Activated naive CD4-positive, alpha-beta T cell treated with anti-CD3 and anti-CD28 coated beads, Interleukin-2, amount 50 U/mL, for 72 hours (primary cell): ENCODE measurements around the gene ENPP7. TPM values are rescaled to one million over a fixed set of nuclear protein-coding genes. Genes with fewer than 3 reads are reported as not detected.

Experiments
- ATAC-seq, 2 donors: fragments of 150-1000 bp; cut with Tn5 transposase; 2 replicates each; pipeline ENCODE4 v1.10.0; 2021; ENCODE audit warnings: mild to moderate bottlenecking in 2 of 2, moderate library complexity in 2 of 2
- DNase-seq, 2 donors: peaks; one replicate each; pipeline ENCODE4 v3.0.0; 2021 to 2022; ENCODE audit warnings: low spot score in 2 of 2
- H3K27ac Mint-ChIP-seq, 2 donors: one replicate each; pipeline ENCODE4 v1.8.0; 2022; ENCODE audit warnings: mild to moderate bottlenecking in 2 of 2, mixed read lengths in 2 of 2
- H3K36me3 Mint-ChIP-seq, 2 donors: one replicate each; pipeline ENCODE4 v1.8.0; 2022; ENCODE audit warnings: mixed read lengths in 2 of 2
- H3K9me3 Mint-ChIP-seq, 2 donors: one replicate each; pipeline ENCODE4 v1.8.0; 2022; ENCODE audit warnings: mixed read lengths in 2 of 2
- total RNA-seq, 2 donors: library from RNA; stranded (reverse); gene quantifications; one replicate each; pipeline ENCODE4 v1.2.3, GENCODE V29; 2022

The ENPP7 gene
- total RNA-seq, 2 donors from 2014 or later, result 0.23 TPM; not detected in 1

GRCh38 chr17:79777120-79777893 lies 46.6 kb downstream of the ENPP7 start:
- no peaks in the 10 kb centered on the region for H3K9me3 Mint-ChIP-seq
- DNase-seq (peak in 1 of 2 donors; percentile 36), ATAC-seq (peak in 1 of 2 donors; percentile 51)
- H3K27ac Mint-ChIP-seq, result peak overlapping the region in 1 of 2 donors; percentile 36
- H3K36me3 Mint-ChIP-seq, result peaks cover 5 to 6% of the 10 kb centered on the region in 2 donors

GRCh38 chr17:79777894-79778503 lies 47.3 kb downstream of the ENPP7 start, which contains the start of gene CBX2:
Gene CBX2, plus strand, starts transcription at chr17:79778148. Its CDS starts 88 bp downstream, at chr17:79778236.
- DNase-seq (peak; percentile 89 to 90), ATAC-seq (peak; percentile 88 to 95)
- Mint-ChIP-seq H3K27ac (peak within 1 kb of the TSS in 1 of 2 donors; percentile 82), H3K9me3 (no peaks in the 10 kb centered on the region), H3K36me3 (peaks cover 5 to 6% of the 10 kb centered on the region in 2 donors)

GRCh38 chr17:79778504-79779083 lies 47.9 kb downstream of the ENPP7 start:
- Mint-ChIP-seq H3K9me3 (no peaks in the 10 kb centered on the region), H3K36me3 (peaks cover 5 to 6% of the 10 kb centered on the region in 2 donors), H3K27ac (peak overlapping the region in 1 of 2 donors; percentile 82)
- ATAC-seq (peak; percentile 4 to 20), DNase-seq (peak in 1 of 2 donors; percentile 25)

GRCh38 chr17:79779084-79779529 lies 48.4 kb downstream of the ENPP7 start:
- ATAC-seq, result no peak
- Mint-ChIP-seq H3K9me3 (no peaks in the 10 kb centered on the region), H3K27ac (no peak overlapping the region), H3K36me3 (peaks cover 5 to 6% of the 10 kb centered on the region in 2 donors)
- no peak for DNase-seq

GRCh38 chr17:79779661-79780365 lies 49.1 kb downstream of the ENPP7 start:
- ATAC-seq (no peak), DNase-seq (no peak)
- Mint-ChIP-seq H3K27ac (no peak overlapping the region), H3K9me3 (no peaks in the 10 kb centered on the region), H3K36me3 (peaks cover 5 to 6% of the 10 kb centered on the region in 2 donors)

- Mint-ChIP-seq H3K9me3 (no peaks in the 10 kb centered on the region), H3K36me3 (peaks cover 5 to 6% of the 10 kb centered on the region in 2 donors), H3K27ac (no peak overlapping the region)
- ATAC-seq (no peak), DNase-seq (no peak)
These were observed 50.4 kb downstream of the ENPP7 start for GRCh38 chr17:79781012-79781650.

GRCh38 chr17:79781736-79782575 lies 51.2 kb downstream of the ENPP7 start:
- ATAC-seq, result no peak
- peaks cover 5 to 6% of the 10 kb centered on the region in 2 donors for H3K36me3 Mint-ChIP-seq
- no peak overlapping the region for H3K27ac Mint-ChIP-seq
- no peaks in the 10 kb centered on the region for H3K9me3 Mint-ChIP-seq
- DNase-seq, result no peak

GRCh38 chr17:79783891-79784290 lies 53.1 kb downstream of the ENPP7 start:
- DNase-seq, result no peak
- Mint-ChIP-seq H3K9me3 (no peaks in the 10 kb centered on the region), H3K27ac (no peak overlapping the region), H3K36me3 (peaks cover 1 to 4% of the 10 kb centered on the region in 2 donors)
- no peak for ATAC-seq

- ATAC-seq (no peak), DNase-seq (no peak)
- H3K36me3 Mint-ChIP-seq, result no peaks in the 10 kb centered on the region
- no peak overlapping the region for H3K27ac Mint-ChIP-seq
- no peaks in the 10 kb centered on the region for H3K9me3 Mint-ChIP-seq
These were observed 53.7 kb downstream of the ENPP7 start for GRCh38 chr17:79784353-79785016.

GRCh38 chr17:79785017-79785899 lies 54.5 kb downstream of the ENPP7 start:
- Mint-ChIP-seq H3K9me3 (no peaks in the 10 kb centered on the region), H3K27ac (no peak overlapping the region), H3K36me3 (no peaks in the 10 kb centered on the region)
- DNase-seq (no peak), ATAC-seq (no peak)

GRCh38 chr17:79785900-79786810 lies 55.4 kb downstream of the ENPP7 start:
- no peaks in the 10 kb centered on the region for H3K36me3 Mint-ChIP-seq
- no peak overlapping the region for H3K27ac Mint-ChIP-seq
- ATAC-seq, result no peak
- H3K9me3 Mint-ChIP-seq, result no peaks in the 10 kb centered on the region
- no peak for DNase-seq

- Mint-ChIP-seq H3K27ac (no peak overlapping the region), H3K9me3 (no peaks in the 10 kb centered on the region), H3K36me3 (no peaks in the 10 kb centered on the region)
- DNase-seq, result no peak
- no peak for ATAC-seq
These were observed 56.3 kb downstream of the ENPP7 start for GRCh38 chr17:79786930-79787643.

GRCh38 chr17:79788455-79788854 lies 57.7 kb downstream of the ENPP7 start:
- Mint-ChIP-seq H3K27ac (no peak overlapping the region), H3K36me3 (no peaks in the 10 kb centered on the region), H3K9me3 (no peaks in the 10 kb centered on the region)
- DNase-seq (no peak), ATAC-seq (no peak)
